RCC 7860 (cell line): Measurements from ENCODE around the gene ZCWPW1.
"Not testable (repeated sequence)": the region's sequence is repeated elsewhere in the genome, so short reads cannot be mapped to it uniquely, and the experiment has no call there.

Experiments used
- DNase-seq: peaks from one replicate; pipeline ENCODE4 v3.0.0-alpha.2; 2015; ENCODE audit warnings: low spot score
- FAIRE-seq: peaks from 2 replicates; lab custom pipeline; 2012; peaks lifted over from hg19 to GRCh38; lab: Jason Lieb, UNC

The ZCWPW1 gene

GRCh38 chr7:100380196-100380595 is 48.3 kb downstream of the ZCWPW1 start:
- no peak for DNase-seq
- FAIRE-seq = no peak

- DNase-seq = no peak
These were observed 50.3 kb downstream of the ZCWPW1 start for GRCh38 chr7:100378114-100378755.

GRCh38 chr7:100376066-100376465 is 52.4 kb downstream of the ZCWPW1 start:
- DNase-seq = no peak
- FAIRE-seq = no peak

More at GRCh38 chr7:100378114-100378755, 50.3 kb downstream of the ZCWPW1 start:
- FAIRE-seq = no peak

GRCh38 chr7:100374601-100375000 is 53.9 kb downstream of the ZCWPW1 start:
- FAIRE-seq = no peak
- DNase-seq = no peak

GRCh38 chr7:100373870-100374598 is 54.5 kb downstream of the ZCWPW1 start:
- not testable (repeated sequence) for DNase-seq

GRCh38 chr7:100373261-100373831 is 55.2 kb downstream of the ZCWPW1 start, which contains the start of gene PILRA:
PILRA (plus strand) TSS chr7:100373487; CDS start chr7:100373657, 170 bp downstream.
- no peak for DNase-seq
- FAIRE-seq = no peak

More at GRCh38 chr7:100373870-100374598, 54.5 kb downstream of the ZCWPW1 start:
- not testable (repeated sequence) for FAIRE-seq

- DNase-seq = no peak
- no peak for FAIRE-seq
These were observed 55.8 kb downstream of the ZCWPW1 start for GRCh38 chr7:100372694-100373093.

GRCh38 chr7:100372256-100372655 is 56.2 kb downstream of the ZCWPW1 start:
- DNase-seq (no peak), FAIRE-seq (no peak)

- FAIRE-seq (no peak), DNase-seq (no peak)
These were observed 56.8 kb downstream of the ZCWPW1 start for GRCh38 chr7:100371561-100372171.

- DNase-seq (no peak), FAIRE-seq (no peak)
These were observed 57.8 kb downstream of the ZCWPW1 start for GRCh38 chr7:100370746-100371145.

- FAIRE-seq = no peak
- DNase-seq = no peak
These were observed 58.2 kb downstream of the ZCWPW1 start for GRCh38 chr7:100370303-100370702.

GRCh38 chr7:100369105-100369504 is 59.4 kb downstream of the ZCWPW1 start:
- DNase-seq = no peak
- no peak for FAIRE-seq

- FAIRE-seq = no peak
- DNase-seq = no peak
These were observed 60.6 kb downstream of the ZCWPW1 start for GRCh38 chr7:100367676-100368613.

GRCh38 chr7:100367251-100367620 is 61.3 kb downstream of the ZCWPW1 start:
- FAIRE-seq (no peak), DNase-seq (no peak)

GRCh38 chr7:100366411-100367250 is 61.9 kb downstream of the ZCWPW1 start:
- no peak for FAIRE-seq
- no peak for DNase-seq

GRCh38 chr7:100365998-100366367 is 62.5 kb downstream of the ZCWPW1 start:
- not testable (repeated sequence) for FAIRE-seq, DNase-seq

- no peak for FAIRE-seq
These were observed 64.0 kb downstream of the ZCWPW1 start for GRCh38 chr7:100364480-100364879.

GRCh38 chr7:100363797-100364196 is 64.7 kb downstream of the ZCWPW1 start:
- not testable (repeated sequence) for FAIRE-seq, DNase-seq

More at GRCh38 chr7:100364480-100364879, 64.0 kb downstream of the ZCWPW1 start:
- DNase-seq = no peak

GRCh38 chr7:100363098-100363497 is 65.4 kb downstream of the ZCWPW1 start:
- no peak for DNase-seq
- no peak for FAIRE-seq
